ENCODE results near the gene PLEK2. TPM values are rescaled to one million over a fixed set of nuclear protein-coding genes. Genes with fewer than 3 reads are reported as not detected.

The PLEK2 gene
- total RNA-seq, 1 donor from 2014 or later, result not detected

DNA sequence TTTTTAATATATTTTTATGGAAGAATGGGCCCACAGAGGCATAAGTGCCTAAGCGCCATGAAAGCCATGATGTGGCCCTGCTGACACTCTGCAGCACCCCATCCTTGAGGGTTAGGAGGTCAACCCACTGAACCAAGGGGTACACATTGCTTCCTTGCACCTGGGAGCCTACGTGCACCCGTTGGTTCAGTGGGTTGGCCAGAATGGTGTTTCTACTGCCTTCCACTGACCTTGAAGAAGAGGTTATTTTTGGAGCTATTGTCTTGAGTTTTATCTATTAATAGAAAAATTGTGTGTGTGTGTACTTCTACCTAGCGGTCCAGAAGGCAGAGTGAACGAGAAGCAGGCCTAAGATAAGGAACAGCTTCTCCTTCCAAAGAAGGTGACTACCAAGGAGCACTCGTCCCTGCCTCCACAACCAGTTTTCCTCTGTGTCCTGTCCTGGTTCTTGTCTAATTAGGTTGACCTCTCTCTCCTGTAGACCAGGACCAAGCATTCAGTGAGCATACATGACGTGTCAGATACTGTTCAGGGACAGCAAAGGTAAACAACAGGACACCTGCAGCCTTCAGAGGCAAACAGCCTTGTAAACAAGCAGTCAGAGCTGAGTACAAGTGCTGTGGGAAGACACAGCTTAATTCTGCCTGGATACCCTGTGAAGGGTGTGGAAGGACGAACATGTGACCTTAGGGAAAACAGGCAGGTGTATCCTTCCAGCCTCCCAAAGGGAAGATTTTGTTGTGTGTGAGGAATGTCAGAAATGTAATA lies 30.4 kb upstream of the PLEK2 start:
- H3K36me3 Mint-ChIP-seq, result no peaks in the 10 kb centered on the region
- peak overlapping the region; percentile 31 for H3K4me3 Mint-ChIP-seq
- TF ChIP-seq, protein P1, sequence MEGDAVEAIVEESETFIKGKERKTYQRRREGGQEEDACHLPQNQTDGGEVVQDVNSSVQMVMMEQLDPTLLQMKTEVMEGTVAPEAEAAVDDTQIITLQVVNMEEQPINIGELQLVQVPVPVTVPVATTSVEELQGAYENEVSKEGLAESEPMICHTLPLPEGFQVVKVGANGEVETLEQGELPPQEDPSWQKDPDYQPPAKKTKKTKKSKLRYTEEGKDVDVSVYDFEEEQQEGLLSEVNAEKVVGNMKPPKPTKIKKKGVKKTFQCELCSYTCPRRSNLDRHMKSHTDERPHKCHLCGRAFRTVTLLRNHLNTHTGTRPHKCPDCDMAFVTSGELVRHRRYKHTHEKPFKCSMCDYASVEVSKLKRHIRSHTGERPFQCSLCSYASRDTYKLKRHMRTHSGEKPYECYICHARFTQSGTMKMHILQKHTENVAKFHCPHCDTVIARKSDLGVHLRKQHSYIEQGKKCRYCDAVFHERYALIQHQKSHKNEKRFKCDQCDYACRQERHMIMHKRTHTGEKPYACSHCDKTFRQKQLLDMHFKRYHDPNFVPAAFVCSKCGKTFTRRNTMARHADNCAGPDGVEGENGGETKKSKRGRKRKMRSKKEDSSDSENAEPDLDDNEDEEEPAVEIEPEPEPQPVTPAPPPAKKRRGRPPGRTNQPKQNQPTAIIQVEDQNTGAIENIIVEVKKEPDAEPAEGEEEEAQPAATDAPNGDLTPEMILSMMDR (conservative IDR thresholded peaks at IDR 0.05), result no peak
- H3K4me1 Mint-ChIP-seq (ENCODE audit: unreplicated experiment), result peaks cover 7% of the 10 kb centered on the region
- peak overlapping the region; percentile 72 for H3K27ac Mint-ChIP-seq
- H3K9me3 Mint-ChIP-seq, result no peaks in the 10 kb centered on the region
- DNase-seq (ENCODE audit: extremely low spot score, unreplicated experiment), result no peak
- H3K27me3 Mint-ChIP-seq, result no peaks in the 10 kb centered on the region

DNA sequence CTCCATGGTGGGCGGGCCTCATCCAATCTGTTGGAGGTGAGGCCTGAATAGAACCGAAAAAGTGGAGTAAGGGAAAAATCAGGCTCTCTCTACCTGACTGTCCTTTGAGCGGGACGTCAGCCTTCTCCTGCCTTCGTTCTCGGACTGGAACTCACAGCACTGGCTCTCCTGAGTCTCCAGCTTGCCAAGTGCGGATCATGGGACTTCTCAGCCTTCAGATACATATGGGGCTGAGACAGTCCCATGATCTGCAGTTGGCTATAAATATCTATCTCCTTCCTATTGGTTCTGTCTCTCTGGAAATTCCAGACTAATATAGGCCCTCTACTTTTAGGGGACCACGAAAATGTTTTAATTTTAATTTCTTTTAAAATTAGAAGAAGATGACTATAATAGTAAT lies 29.7 kb upstream of the PLEK2 start:
- H3K36me3 Mint-ChIP-seq, result no peaks in the 10 kb centered on the region
- no peak for DNase-seq (ENCODE audit: extremely low spot score, unreplicated experiment)
- no peak overlapping the region for H3K27ac Mint-ChIP-seq
- TF ChIP-seq, protein P1 (conservative IDR thresholded peaks at IDR 0.05), result no peak
- peaks cover 7% of the 10 kb centered on the region for H3K4me1 Mint-ChIP-seq (ENCODE audit: unreplicated experiment)
- peaks cover 3% of the 10 kb centered on the region for H3K27me3 Mint-ChIP-seq
- no peaks in the 10 kb centered on the region for H3K9me3 Mint-ChIP-seq
- H3K4me3 Mint-ChIP-seq, result no peak overlapping the region

DNA sequence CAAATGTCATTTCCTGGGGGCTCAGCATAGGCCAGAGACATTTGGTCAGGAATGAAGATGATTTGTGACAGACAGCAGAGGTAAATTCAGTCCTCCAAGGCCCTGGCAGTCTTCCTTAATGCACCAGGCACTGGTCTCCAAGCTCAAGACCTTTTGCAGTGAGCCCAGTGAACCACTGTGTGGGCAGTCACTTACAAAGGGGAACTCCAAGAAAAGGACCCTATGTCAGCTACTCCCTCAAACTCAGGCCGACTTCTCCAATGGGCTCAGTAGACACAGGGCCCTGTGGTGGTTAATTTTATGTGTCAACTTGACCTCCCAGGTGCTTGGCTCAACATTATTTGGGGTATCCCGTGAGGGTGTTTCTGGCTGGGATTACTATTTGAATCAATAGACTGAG lies 29.3 kb upstream of the PLEK2 start:
- Mint-ChIP-seq H3K36me3 (no peaks in the 10 kb centered on the region), H3K4me3 (no peak overlapping the region), H3K4me1 (ENCODE audit: unreplicated experiment) (peaks cover 7% of the 10 kb centered on the region), H3K27ac (no peak overlapping the region), H3K9me3 (no peaks in the 10 kb centered on the region), H3K27me3 (peaks cover 3% of the 10 kb centered on the region)
- DNase-seq (ENCODE audit: extremely low spot score, unreplicated experiment), result no peak
- TF ChIP-seq, protein P1 (conservative IDR thresholded peaks at IDR 0.05), result no peak

DNA sequence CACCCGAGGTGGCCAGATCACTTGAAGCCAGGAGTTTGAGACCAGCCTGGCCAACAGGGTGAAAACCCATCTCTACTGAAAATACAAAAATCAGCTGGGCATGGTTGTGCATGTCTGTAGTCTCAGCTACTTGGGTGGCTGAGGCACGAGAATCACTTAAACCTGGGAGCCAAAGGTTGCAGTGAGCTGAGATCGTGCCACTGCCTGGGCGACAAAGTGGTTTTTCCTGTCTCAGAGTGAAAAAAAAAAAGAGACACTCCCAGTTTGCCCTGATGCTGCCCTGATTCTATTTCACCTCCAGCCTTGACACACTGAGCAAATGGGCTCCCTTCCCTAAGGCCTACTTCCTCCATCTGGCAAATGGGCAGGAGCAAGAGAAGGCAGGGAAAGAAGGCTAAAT lies 28.5 kb upstream of the PLEK2 start:
- Mint-ChIP-seq H3K27ac (peak overlapping the region; percentile 66), H3K4me3 (no peak overlapping the region), H3K36me3 (no peaks in the 10 kb centered on the region), H3K4me1 (ENCODE audit: unreplicated experiment) (peaks cover 7% of the 10 kb centered on the region), H3K9me3 (no peaks in the 10 kb centered on the region), H3K27me3 (peaks cover 3% of the 10 kb centered on the region)
- no peak for DNase-seq (ENCODE audit: extremely low spot score, unreplicated experiment)
- TF ChIP-seq, protein P1 (conservative IDR thresholded peaks at IDR 0.05), result no peak

DNA sequence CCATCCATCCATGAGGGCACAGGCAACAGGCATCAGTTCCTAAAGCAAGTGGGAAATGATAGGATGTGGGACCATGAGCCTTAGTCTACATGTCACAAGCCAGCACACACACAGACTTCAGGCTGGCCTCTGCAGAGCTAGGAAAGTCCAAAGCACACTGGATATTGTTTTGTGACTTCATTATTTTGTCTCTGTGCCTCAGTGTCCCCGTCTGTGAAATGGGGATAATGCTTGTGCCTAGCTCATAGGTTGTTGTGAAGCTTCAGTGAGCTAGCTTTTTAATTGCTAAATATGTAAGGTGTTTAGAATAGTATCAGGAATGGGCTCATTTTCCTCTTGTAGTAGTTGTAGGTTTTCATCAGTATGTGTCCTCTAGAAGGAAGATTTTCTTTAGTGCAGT lies 27.0 kb upstream of the PLEK2 start:
- DNase-seq (ENCODE audit: extremely low spot score, unreplicated experiment), result no peak
- H3K4me1 Mint-ChIP-seq (ENCODE audit: unreplicated experiment), result peaks cover 7% of the 10 kb centered on the region
- TF ChIP-seq, protein P1 (conservative IDR thresholded peaks at IDR 0.05), result no peak
- no peak overlapping the region for H3K27ac Mint-ChIP-seq
- no peak overlapping the region for H3K4me3 Mint-ChIP-seq
- peaks cover 3% of the 10 kb centered on the region for H3K27me3 Mint-ChIP-seq
- H3K9me3 Mint-ChIP-seq, result no peaks in the 10 kb centered on the region
- no peaks in the 10 kb centered on the region for H3K36me3 Mint-ChIP-seq
